ENCODE data around the gene TINCR.

TINCR gene

GRCh38 chr19:5588906-5589676, 21.3 kb upstream of the TINCR start:
- no peak for DNase-seq

DNA sequence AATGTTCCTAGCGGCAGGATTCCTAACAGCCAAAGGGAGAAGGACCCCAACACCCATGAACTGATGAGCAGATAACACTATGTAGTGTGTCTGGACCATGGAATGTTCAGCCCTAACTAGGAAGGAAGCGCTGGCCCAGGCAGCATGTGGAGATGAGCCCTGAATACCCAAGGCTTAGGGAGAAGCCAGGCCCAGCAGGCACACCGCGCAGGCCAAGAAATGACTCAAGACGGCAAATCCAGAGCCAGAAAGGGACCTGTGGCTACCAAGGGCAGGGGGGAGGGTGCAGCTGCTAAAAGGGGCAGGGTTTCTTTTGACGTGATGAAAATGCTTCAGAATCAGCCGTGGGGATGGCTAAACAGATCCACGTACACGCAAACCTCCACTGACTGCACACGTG, 20.7 kb upstream of the TINCR start:
- no peak for DNase-seq

DNA sequence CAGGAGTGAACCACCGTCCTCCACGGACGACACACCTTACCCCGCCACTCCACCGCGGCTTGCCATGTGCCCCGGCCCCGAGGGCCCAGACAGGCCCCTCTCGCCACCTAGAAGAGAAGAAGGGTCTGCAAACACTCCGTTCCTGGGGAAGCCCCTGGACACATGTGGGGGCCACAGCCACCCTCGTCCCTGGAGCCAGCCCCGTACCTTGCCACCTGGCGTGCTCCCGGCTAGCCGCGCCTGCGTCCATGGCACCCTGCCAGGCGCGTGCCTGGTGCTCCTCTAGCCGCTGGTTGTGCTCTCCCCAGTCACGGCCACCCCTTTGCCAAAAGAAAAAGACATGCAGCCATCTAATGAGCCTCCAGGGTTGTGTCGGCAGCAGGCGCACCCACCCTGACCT, 19.9 kb upstream of the TINCR start:
- DNase-seq: no peak

DNA sequence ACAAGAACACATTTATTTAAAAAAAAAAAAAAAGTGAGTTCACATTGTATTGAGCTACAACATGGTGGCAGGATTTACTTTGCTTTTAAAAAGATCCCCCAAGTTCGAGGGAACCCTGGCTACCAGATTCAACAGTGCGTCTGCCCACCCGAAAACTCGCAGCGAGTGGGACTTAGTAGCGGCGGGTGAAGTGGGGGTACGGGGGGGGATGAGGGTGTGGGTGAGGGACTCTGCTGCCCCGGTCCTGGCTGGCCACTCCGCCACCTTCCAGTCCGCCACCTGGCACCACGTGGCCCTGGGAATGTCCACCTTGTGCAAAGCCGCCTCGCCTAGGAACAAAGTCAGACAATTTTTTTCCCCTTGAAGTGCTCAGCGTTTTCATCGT, 19.3 kb upstream of the TINCR start:
- DNase-seq: no peak

DNA sequence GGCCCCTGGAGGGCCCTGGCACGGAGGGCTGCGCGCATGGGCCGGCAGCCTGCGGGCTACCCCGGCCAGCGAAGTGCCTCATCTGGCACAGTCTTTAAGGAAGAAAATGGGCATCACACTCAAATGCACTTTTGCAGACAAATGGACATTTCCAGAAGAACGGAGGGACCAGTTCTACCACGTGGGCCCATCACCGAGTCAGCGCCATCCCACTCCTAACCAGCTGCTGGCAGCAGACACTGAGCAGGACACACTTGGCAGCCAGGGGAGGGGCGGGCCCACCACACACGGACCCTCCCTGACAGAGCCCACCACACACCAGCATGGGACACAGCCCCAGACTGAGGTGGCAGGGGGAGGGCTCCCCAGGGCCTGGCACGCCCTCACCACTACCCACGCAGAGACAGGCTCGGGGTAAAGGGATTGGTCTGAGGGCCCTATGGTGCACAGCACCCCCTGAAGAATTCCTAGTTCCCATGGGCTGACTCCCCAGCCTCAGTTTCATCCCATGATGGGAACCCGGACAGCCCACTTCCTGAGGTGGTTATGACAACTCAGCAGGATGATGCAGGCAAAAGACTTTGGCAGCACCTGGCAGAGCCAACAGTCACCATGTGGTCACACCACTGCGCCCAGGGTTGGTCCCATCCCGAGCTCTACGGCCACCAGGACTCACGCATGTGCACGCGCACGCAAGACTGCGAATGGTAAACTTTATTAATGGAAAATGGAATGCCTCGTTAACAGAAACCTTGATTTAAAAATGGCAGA, 18.7 kb upstream of the TINCR start:
- DNase-seq: no peak

DNA sequence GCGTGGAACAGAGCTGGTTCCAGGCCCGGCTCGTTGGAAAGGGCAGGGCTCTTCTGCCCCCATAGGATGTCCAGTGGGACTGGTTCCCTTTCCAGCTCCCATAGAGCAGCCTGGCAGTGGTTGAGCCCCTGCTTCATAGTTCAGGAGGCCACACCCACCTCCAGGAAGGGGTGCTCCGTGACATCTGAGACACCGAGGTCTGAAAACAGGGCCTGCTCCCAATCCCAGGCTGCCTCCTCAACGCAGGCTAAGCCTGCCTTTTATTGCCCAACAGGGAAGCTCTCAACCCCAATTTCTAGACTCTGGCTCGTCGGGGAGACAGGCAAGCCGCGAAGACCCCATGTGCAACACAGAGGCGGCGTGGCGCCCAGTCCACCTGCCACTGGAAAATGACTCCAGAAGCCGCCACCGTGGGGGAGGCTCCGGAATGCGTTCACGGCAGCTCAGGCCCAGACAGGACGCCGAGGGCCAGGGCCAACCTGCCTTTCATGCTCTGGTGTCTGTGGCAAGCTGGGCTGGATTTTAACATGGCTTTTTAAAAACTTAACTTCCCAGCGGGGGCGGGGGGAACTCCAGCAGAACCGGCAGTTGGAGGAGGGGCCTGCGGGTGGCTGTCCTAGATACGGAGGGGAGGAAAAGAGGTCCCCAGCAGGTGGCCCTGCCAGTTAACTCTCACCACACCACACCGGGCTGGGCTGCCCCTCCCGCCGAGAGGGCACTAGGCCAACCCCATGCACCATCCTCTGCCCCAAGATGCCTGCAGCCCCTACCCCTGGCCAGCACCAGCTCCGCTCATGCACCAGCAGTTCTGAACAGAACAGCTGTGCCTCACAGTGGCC, 17.9 kb upstream of the TINCR start:
- DNase-seq: no peak

DNA sequence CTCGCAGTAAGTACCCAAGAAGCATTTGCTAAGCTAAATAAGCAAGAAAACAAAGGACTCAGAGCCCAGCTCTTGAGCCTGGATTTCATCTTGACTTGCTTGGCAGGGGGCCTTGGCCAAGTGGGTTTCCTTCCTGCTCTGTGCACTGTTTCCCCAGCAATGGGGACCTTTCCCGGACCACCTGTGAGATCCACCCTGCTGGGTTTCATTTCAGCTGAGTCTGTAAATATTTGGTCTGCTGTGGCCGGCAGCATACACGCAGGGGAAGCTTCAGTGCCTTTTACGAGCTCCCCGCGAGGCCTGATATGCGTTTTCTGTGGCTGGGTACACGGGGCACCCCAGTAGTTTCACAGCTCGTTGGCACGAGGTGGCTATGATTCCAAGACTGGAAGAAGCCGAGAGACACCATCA, 12.4 kb upstream of the TINCR start:
- DNase-seq: peak; percentile 4

GRCh38 chr19:5579697-5580096, 11.9 kb upstream of the TINCR start:
- no peak for DNase-seq

DNA sequence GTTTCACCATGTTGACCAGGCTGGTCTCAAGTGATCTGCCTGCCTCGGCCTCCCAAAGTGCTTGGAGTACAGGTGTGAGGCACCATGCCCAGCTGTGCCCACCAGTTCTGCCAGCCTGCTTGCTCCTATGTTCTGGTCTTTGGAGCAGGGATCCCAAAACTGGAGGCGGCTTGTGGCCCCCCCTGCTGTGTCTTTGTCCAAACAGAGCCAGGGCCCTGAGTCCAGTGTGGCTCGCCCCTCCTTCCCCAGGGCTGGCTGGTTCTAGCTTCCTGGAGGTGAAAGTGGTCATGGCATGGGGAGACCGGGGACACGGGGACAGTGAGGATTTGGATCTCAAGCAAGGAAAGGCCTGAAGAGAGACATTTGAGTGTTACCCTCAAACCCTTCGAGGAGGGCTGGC, 11.5 kb upstream of the TINCR start:
- DNase-seq: no peak

GRCh38 chr19:5578097-5578846, 10.5 kb upstream of the TINCR start:
- no peak for DNase-seq

DNA sequence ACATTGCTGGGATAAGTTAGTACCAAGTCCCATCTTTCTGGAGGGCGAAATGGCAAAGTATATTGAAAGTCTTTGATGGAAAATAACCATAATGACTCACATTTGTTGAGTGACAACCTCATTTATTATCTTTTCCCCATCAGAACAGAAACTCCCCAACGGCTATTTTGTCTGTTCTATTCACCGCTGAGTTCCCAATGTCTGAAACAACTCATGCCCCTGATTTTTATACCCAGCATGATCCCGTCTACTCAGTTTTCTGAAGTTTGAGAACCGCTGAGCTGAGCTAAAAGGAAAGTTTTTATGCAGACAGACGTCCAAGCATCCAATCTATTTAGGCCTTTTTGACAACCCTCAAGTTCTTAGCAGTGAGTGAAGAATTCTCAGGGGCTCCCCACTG, 7.8 kb upstream of the TINCR start:
- no peak for DNase-seq

DNA sequence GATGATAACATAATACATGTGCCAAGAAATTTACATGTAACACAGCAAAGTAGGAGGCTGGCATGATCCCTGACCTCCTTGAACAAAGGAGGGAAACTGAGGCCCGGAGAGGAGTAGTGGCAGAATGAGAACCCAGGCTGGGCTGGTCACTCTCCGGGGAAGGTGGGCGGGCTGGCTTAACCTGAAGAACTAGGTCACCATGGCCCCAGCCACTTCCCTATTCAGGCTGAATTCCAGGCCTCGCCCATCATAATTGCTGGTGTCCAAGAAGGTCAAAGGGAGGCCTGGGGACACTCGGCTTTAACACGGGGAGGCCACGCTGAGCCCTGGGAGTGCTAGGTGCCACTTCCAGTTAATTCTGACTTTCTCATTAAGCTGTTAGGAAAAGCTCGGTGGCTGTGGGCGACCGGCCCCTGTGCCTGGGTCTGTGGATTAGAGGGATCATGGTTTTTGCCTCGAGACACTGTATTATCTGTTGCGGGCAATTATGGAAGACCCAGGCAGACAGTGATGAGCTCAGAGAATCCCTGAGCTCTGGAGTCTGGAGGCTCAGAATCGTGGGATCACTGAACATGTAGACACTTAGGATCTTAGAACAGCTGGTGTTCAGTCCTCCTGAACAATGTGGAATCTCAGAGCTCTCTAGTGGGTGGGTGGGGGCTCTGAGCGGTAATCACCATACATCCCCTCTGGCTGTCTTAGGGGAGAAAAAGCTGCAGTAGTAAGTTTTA, 5.0 kb upstream of the TINCR start:
- DNase-seq: no peak

GRCh38 chr19:5571777-5572176, 4.0 kb upstream of the TINCR start:
- no peak for DNase-seq

- DNase-seq: no peak
These were observed 236 bp upstream of the TINCR start for GRCh38 chr19:5567970-5568407.

DNA sequence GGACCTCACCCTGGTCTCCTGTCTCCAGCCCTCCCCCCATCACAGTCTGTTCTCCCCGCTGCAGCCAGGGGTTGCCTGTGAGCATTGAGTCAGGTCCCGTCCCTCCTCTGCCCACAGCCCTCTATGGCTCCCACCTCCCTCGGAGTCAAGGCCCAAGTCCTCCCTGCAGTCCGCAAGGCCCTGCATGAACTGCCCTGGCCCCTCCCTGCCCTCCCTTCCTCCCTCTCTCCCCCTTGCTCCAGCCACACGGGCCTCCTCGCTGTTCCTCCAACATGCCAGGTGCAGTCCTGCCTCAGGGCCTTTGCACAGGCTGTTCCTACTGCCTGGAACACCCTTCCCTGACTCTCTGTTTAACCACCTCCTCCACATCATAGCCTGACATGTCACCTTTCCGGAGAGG, 2.8 kb downstream of the TINCR start:
- DNase-seq: no peak

- no peak for DNase-seq
These were observed 3.7 kb downstream of the TINCR start for GRCh38 chr19:5563935-5564612.

- DNase-seq: no peak
These were observed 4.7 kb downstream of the TINCR start for GRCh38 chr19:5563008-5563431.

- no peak for DNase-seq
These were observed 5.5 kb downstream of the TINCR start for GRCh38 chr19:5562280-5562679.

GRCh38 chr19:5561559-5561958, 6.2 kb downstream of the TINCR start:
- no peak for DNase-seq

- no peak for DNase-seq
These were observed 7.6 kb downstream of the TINCR start for GRCh38 chr19:5560156-5560555.

- no peak for DNase-seq
These were observed 8.0 kb downstream of the TINCR start for GRCh38 chr19:5559804-5560133.

All from GF-D8 (cell line).